ENCODE measurements around the gene PJA2. TPM values are rescaled to one million over a fixed set of nuclear protein-coding genes. Genes with fewer than 3 reads are reported as not detected.

The PJA2 gene
- total and polyA plus RNA-seq, 4 donors: 23.6 to 69.2 (median 42.8) TPM

DNA sequence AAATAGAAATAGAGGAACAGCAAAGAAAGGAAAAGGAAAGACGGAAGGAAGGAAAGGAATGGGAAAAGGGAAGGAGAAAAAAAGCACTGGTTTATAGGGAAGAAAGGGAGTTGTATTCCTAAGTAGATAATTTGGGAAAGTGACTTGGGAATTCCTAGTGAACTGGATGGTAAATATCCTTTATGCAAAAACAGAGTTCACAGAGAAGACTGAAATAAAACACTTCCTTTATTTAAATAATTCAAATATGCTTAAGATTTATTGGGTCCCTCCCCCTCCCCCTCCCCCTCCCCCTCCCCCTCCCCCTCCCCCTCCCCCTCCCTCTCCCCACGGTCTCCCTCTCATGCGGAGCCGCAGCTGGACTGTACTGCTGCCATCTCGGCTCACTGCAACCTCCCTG is 69.4 kb downstream of the PJA2 start:
- Histone ChIP-seq H3K36me3 (ENCODE audit: control insufficient read depth in 4 of 4, insufficient read depth in 3 of 4, low read depth in 1 of 4, low read length in 3 of 4) (peaks cover 0 to 31% (median 20%) of the 10 kb centered on the region in 4 donors), H3K4me1 (ENCODE audit: control insufficient read depth in 4 of 4, insufficient read depth in 4 of 4, low read length in 3 of 4) (peaks cover 0 to 2% (median 0%) of the 10 kb centered on the region in 4 donors), H3K27me3 (ENCODE audit: control insufficient read depth in 4 of 4, insufficient read depth in 4 of 4, low read length in 3 of 4) (no peaks in the 10 kb centered on the region), H3K4me3 (ENCODE audit: low read depth in 1 of 3, low read length in 3 of 3) (no peak overlapping the region), H3K27ac (ENCODE audit: low read depth in 1 of 2, low read length in 2 of 2) (no peak overlapping the region), H3K9me3 (ENCODE audit: control insufficient read depth in 4 of 4, low read length in 3 of 4) (no peaks in the 10 kb centered on the region), H3K9ac (ENCODE audit: low read depth in 1 of 2, low read length in 2 of 2) (no peak overlapping the region)
- no peak for DNase-seq (ENCODE audit: low spot score)
- TF ChIP-seq NR2F2 (IDR thresholded peaks at IDR 0.05) (no peak), SP1 (IDR thresholded peaks at IDR 0.05) (no peak), JUND (IDR thresholded peaks at IDR 0.05) (no peak), RAD21 (IDR thresholded peaks at IDR 0.05) (no peak), YY1 (IDR thresholded peaks at IDR 0.05) (no peak), TAF1 (conservative IDR thresholded peaks at IDR 0.05) (no peak), HNF4A (conservative IDR thresholded peaks at IDR 0.05) (no peak), FOXA1 (IDR thresholded peaks at IDR 0.05) (no peak), EGR1 (IDR thresholded peaks at IDR 0.05; ENCODE audit: low read depth in 2 of 2) (no peak), HNF4G (IDR thresholded peaks at IDR 0.05) (no peak), RXRA (IDR thresholded peaks at IDR 0.05) (no peak), FOXA2 (IDR thresholded peaks at IDR 0.05) (no peak), GABPA (IDR thresholded peaks at IDR 0.05 in 1 of 2, conservative IDR thresholded peaks at IDR 0.05 in 1 of 2) (no peak)
- TF ChIP-seq, protein P1, sequence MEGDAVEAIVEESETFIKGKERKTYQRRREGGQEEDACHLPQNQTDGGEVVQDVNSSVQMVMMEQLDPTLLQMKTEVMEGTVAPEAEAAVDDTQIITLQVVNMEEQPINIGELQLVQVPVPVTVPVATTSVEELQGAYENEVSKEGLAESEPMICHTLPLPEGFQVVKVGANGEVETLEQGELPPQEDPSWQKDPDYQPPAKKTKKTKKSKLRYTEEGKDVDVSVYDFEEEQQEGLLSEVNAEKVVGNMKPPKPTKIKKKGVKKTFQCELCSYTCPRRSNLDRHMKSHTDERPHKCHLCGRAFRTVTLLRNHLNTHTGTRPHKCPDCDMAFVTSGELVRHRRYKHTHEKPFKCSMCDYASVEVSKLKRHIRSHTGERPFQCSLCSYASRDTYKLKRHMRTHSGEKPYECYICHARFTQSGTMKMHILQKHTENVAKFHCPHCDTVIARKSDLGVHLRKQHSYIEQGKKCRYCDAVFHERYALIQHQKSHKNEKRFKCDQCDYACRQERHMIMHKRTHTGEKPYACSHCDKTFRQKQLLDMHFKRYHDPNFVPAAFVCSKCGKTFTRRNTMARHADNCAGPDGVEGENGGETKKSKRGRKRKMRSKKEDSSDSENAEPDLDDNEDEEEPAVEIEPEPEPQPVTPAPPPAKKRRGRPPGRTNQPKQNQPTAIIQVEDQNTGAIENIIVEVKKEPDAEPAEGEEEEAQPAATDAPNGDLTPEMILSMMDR (IDR thresholded peaks at IDR 0.05; ENCODE audit: low read depth, low read length, missing input control): no peak
- TF ChIP-seq, protein P2, sequence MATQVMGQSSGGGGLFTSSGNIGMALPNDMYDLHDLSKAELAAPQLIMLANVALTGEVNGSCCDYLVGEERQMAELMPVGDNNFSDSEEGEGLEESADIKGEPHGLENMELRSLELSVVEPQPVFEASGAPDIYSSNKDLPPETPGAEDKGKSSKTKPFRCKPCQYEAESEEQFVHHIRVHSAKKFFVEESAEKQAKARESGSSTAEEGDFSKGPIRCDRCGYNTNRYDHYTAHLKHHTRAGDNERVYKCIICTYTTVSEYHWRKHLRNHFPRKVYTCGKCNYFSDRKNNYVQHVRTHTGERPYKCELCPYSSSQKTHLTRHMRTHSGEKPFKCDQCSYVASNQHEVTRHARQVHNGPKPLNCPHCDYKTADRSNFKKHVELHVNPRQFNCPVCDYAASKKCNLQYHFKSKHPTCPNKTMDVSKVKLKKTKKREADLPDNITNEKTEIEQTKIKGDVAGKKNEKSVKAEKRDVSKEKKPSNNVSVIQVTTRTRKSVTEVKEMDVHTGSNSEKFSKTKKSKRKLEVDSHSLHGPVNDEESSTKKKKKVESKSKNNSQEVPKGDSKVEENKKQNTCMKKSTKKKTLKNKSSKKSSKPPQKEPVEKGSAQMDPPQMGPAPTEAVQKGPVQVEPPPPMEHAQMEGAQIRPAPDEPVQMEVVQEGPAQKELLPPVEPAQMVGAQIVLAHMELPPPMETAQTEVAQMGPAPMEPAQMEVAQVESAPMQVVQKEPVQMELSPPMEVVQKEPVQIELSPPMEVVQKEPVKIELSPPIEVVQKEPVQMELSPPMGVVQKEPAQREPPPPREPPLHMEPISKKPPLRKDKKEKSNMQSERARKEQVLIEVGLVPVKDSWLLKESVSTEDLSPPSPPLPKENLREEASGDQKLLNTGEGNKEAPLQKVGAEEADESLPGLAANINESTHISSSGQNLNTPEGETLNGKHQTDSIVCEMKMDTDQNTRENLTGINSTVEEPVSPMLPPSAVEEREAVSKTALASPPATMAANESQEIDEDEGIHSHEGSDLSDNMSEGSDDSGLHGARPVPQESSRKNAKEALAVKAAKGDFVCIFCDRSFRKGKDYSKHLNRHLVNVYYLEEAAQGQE (IDR thresholded peaks at IDR 0.05): no peak
- TF ChIP-seq, protein P3, sequence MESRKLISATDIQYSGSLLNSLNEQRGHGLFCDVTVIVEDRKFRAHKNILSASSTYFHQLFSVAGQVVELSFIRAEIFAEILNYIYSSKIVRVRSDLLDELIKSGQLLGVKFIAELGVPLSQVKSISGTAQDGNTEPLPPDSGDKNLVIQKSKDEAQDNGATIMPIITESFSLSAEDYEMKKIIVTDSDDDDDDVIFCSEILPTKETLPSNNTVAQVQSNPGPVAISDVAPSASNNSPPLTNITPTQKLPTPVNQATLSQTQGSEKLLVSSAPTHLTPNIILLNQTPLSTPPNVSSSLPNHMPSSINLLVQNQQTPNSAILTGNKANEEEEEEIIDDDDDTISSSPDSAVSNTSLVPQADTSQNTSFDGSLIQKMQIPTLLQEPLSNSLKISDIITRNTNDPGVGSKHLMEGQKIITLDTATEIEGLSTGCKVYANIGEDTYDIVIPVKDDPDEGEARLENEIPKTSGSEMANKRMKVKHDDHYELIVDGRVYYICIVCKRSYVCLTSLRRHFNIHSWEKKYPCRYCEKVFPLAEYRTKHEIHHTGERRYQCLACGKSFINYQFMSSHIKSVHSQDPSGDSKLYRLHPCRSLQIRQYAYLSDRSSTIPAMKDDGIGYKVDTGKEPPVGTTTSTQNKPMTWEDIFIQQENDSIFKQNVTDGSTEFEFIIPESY (IDR thresholded peaks at IDR 0.05): no peak
- TF ChIP-seq, protein P4, sequence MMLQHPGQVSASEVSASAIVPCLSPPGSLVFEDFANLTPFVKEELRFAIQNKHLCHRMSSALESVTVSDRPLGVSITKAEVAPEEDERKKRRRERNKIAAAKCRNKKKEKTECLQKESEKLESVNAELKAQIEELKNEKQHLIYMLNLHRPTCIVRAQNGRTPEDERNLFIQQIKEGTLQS (IDR thresholded peaks at IDR 0.05): no peak
- TF ChIP-seq, protein P5, sequence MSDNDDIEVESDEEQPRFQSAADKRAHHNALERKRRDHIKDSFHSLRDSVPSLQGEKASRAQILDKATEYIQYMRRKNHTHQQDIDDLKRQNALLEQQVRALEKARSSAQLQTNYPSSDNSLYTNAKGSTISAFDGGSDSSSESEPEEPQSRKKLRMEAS (IDR thresholded peaks at IDR 0.05): no peak
- WGBS: 70% methylated on average over 4 of the region's 5 CpGs
